NB4 (cell line): ENCODE data around the gene ABTB2.

Experiments
- CTCF ChIP-seq: IDR thresholded peaks from one replicate; pipeline ENCODE4 v1.5.1; 2012; ENCODE audit warnings: low read depth, low read length
- MAX ChIP-seq: IDR thresholded peaks from 2 replicates; pipeline ENCODE4 v1.6.1; 2011; ENCODE audit warnings: low read depth, low read length
- MYC ChIP-seq: IDR thresholded peaks from 2 replicates; pipeline ENCODE4 v1.6.1; 2011; ENCODE audit warnings: low read depth, low read length
- POLR2A ChIP-seq: IDR thresholded peaks from 2 replicates; pipeline ENCODE4 v1.6.1; 2011; ENCODE audit warnings: mild to moderate bottlenecking; ENCODE audit not compliant: insufficient read length; ENCODE audit errors: extremely low read depth

GRCh38 chr11:34303028-34303570 lies 54.7 kb downstream of the ABTB2 start:
- TF ChIP-seq CTCF, result no peak
- TF ChIP-seq POLR2A, result no peak
- TF ChIP-seq MAX, result no peak
- TF ChIP-seq MYC, result no peak
